ENCODE data around the gene PVRIG.
"Not testable (repeated sequence)": the region's sequence is repeated elsewhere in the genome, so short reads cannot be mapped to it uniquely, and the experiment has no call there.

Gene PVRIG

DNA sequence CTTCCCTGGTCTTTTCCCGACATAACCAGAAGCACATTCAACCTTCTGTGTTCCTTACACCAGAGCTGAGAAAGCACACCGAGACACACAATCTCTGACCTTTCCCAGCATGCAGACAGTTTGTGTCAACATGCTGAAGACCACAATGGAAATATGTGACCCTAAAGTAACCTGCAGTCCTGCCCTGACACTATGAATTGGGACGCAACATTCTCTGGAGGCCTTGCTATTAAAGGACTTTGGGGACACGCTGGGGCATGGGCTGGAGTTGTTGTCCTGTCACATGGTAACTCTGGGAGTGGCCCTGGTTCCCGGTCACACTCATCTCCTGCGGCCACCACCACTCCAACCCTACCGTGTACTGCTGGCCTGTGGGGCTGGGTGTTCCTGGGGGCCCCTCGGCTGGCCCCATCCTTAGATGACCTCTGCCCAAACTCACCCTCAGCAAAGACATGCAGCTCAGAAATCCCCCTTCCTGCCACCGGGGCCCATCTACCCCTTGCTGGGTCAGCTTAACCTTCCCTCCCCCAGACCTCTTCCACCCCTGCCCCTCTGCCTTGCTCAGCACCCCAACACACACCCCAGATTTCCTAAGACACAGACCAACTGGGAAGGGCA is 25.3 kb downstream of the PVRIG start:
- not testable (repeated sequence) for H3K4me3 ChIP-seq (ENCODE audit: low read depth, low read length)

DNA sequence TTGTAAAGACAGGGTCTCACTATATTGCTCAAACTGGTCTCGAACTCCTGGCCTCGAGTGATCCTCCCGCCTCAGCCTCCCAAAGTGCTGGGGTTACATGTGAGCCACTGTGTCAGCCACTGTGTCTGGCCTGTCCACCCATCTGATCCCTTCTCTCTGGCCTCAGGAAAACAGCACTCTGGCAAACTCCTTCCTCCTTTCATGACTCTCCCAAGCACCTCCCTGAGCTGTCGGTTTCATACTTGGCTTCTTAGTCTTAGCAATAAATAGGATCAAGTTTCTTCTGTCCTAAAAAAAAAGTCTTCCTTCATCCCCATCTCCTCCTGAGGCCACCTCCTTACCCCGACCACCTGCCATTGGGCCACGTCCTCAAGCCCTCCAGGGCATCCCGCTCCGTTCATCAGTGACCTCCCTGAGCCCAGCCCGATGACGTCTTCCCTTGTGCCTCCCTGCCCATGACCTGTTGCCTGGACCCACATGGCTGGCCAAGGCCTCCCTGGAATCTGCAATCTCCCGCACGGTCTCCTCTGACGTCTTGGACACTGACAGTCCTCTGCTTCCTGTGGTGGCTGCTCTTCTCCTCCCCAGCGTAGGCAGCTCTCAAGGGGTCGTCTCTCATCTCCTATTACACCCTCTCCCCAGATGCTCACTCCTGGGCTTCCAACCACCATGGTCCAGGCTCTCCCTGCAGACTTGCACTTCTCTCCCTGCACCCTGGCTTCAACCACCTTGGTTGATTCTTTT is 26.5 kb downstream of the PVRIG start:
- not testable (repeated sequence) for H3K4me3 ChIP-seq (ENCODE audit: low read depth, low read length)

DNA sequence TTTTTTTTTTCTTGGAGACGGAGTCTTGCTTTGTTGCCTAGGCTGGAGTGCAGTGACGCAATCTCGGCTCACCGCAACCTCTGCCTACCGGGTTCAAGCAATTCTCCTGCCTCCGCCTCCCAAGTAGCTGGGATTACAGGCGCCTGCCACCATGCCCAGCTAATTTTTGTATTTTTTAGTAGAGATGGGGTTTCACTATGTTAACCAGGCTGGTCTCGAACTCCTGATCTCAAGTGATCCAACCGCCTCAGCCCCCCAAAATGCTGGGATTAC is 27.1 kb downstream of the PVRIG start:
- not testable (repeated sequence) for H3K4me3 ChIP-seq (ENCODE audit: low read depth, low read length)

DNA sequence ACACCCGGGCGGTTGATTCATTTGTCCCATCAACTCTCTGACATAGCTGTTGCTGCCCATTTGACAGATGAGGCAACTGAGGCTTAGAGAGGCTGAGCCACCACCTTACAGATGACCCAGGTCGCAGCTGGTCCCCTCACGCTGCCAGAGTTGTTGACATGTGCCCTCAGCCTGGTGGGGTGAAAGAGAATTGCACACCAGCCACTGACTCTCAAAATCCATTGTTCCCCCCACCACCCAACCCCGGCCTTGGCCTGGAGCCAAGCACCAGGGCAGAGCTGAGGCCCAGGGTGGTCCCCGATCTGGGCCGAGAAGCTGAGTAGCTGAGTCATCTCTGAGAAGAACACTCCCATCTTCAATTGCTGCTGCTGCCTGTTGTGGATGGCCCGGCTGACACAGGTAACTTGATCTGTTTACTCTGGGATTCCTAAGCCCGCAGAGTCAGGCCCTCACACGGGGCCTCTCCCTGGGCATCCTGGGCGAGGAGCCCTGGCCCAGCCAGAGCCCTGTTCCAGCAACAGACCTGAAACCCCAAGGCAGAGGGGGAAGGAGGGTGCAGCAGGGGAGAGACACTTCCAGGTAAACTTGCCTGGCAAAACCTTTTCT is 27.5 kb downstream of the PVRIG start:
- H3K4me3 ChIP-seq (ENCODE audit: low read depth, low read length): no peak overlapping the region
- TF ChIP-seq, protein P1, sequence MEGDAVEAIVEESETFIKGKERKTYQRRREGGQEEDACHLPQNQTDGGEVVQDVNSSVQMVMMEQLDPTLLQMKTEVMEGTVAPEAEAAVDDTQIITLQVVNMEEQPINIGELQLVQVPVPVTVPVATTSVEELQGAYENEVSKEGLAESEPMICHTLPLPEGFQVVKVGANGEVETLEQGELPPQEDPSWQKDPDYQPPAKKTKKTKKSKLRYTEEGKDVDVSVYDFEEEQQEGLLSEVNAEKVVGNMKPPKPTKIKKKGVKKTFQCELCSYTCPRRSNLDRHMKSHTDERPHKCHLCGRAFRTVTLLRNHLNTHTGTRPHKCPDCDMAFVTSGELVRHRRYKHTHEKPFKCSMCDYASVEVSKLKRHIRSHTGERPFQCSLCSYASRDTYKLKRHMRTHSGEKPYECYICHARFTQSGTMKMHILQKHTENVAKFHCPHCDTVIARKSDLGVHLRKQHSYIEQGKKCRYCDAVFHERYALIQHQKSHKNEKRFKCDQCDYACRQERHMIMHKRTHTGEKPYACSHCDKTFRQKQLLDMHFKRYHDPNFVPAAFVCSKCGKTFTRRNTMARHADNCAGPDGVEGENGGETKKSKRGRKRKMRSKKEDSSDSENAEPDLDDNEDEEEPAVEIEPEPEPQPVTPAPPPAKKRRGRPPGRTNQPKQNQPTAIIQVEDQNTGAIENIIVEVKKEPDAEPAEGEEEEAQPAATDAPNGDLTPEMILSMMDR (IDR thresholded peaks at IDR 0.05; ENCODE audit: low read depth, low read length): no peak

DNA sequence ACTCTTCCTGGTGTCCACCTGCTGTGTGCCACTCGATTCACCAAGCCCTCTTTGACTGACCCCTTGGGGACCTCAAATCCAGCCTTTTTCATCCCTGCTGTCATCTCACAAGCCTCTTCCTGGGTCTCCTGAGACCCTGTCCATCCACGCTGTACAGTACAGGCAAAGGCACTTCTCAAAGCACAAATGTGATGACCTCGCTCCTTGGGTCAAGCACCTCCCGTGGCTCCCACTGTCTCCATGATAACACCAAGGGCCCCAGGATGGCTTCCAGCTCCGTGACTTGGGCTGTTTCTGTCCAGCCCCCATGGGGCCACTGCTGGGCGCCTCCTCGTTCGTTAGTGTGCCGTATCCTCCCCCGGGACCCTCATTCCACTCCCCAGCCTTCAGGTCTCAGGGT is 28.7 kb downstream of the PVRIG start:
- H3K4me3 ChIP-seq (ENCODE audit: low read depth, low read length): no peak overlapping the region
- TF ChIP-seq, protein P1 (IDR thresholded peaks at IDR 0.05; ENCODE audit: low read depth, low read length): no peak

DNA sequence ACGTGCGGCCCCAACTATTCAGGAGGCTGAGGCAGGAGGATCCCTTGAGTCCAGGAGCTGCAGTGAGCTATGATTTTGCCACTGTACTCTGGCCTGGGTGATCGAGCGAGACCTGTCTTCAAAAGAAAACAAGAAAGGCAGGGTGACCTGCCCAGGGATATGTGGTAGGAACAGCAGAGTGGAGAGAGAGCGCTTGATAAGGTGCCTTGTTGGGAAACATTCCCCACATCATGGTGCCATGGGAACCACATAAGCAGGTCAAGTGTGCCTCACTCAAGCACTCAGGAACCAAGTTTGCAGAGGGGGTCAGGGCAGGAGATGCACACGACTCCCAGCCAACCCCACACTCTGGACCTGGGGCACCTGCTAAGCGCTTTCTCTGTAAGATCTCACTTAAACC is 37.3 kb downstream of the PVRIG start:
- H3K4me3 ChIP-seq (ENCODE audit: low read depth, low read length): no peak overlapping the region
- TF ChIP-seq, protein P1 (IDR thresholded peaks at IDR 0.05; ENCODE audit: low read depth, low read length): no peak

DNA sequence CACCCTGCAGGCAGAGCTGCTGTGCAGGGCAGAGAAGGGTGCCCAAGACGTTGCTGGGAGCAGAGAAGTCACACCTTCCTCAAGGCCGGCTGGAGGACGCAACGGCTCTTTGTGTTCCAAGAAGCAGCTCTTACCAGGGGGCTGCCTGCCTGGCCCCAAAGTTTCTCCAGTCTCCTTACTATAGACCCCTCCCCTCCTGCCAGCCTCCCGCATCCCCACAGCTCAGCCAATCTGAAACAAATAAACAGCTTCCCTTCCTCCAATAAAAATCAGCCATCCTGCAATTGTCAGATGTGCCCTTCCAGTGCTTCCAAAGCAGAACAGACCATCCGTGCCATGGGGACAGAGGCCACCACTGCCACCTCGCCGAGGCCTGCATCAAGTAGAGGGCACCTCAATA is 40.2 kb downstream of the PVRIG start:
- H3K4me3 ChIP-seq (ENCODE audit: low read depth, low read length): not testable (repeated sequence)

DNA sequence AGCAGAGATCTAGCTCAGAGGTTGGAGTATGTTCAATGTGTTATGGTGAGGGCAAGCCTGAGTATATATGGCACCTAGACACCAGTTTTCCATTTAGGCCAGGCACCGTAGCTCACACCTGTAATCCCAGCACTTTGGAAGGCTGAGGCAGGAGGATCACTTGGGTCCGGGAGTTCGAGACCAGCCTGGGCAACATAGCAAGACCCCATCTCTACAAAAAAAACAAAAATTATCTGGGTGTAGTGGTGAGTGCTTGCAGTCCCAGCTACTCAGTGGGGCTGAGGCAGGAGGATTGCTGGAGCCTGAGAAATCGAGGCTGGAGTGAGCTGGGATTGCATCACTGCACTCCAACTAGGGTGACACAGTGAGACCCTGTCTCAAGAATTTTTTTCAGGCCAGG is 43.1 kb downstream of the PVRIG start:
- not testable (repeated sequence) for H3K4me3 ChIP-seq (ENCODE audit: low read depth, low read length)

DNA sequence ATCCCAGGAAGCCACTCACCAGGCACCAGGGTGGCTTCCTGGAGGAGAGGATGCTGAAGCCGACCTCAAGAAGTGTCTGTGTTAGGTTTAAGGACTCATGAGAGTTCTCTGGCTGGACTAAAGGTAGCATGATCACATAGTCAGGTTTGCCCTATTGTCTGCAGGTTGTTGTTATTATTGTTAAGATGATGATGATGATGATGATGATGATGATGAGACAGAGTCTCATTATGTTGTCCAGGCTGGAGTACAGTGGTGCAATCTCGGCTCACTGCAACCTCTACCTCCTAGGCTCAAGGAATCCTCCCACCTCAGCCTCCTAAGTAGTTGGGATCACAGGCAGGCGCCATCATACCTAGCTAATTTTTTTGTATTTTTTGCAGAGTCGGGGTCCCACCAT is 44.5 kb downstream of the PVRIG start:
- not testable (repeated sequence) for H3K4me3 ChIP-seq (ENCODE audit: low read depth, low read length)

DNA sequence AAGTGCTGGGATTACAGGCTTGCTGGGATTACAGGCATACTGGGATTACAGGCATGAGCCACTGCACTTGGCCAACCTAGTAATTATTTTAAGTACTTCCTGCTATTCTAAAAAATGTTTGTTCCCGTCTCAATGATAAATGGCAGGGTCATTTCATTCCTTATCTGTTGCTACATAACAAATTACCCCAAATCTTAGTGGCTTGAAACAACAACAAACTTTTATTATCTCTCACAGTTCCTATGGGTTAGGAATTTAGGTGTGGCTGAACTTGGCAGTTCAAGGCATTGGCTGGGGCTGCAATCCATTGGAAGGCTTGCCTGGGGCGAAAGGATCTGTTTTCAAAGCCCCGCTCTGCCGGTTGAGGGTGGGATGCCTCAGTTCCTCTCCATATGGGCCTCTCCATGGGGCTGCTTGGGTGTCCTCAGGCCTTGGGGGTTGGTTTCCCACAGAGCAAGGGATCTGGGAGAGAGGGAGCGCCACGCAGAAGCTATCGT is 45.0 kb downstream of the PVRIG start:
- not testable (repeated sequence) for H3K4me3 ChIP-seq (ENCODE audit: low read depth, low read length)

DNA sequence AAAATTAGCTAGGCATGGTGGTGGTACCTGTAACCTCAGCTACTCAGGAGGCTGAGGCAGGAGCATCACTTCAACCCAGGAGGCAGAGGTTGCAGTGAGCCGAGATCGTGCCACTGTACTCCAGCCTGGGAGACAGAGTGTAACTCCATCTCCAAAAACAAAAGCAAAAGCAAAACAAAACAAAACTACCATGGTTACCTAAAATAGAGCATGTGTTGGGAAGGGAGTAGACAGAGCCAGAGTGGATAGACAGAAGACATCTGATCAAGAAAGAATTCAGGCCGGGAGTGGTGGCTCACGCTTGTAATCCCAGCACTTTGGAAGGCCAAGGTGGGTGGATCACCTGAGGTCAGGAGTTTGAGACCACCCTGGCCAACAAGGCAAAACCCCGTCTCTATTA is 46.1 kb downstream of the PVRIG start:
- not testable (repeated sequence) for H3K4me3 ChIP-seq (ENCODE audit: low read depth, low read length)

All from WI38 (cell line).